HL-60 (cell line): Measurements from ENCODE around the gene STIM2.

Experiments used
- DNase-seq, 2 experiments: peaks; one replicate each; pipeline ENCODE4 v3.0.0-alpha.2; 2010 to 2020; ENCODE audit warnings: low read depth in 1 of 2, low spot score in 1 of 2
- H3K27ac ChIP-seq: fragments of 250-450 bp; sonication (Bioruptor Pico); replicated peaks from 2 replicates; pipeline ENCODE4 v1.5.1; 2020; ENCODE audit warnings: mild to moderate bottlenecking, moderate library complexity
- H3K27me3 ChIP-seq: fragments of 250-450 bp; sonication (Bioruptor Pico); 2 replicates; pipeline ENCODE4 v1.5.1; 2021; ENCODE audit warnings: mild to moderate bottlenecking, moderate library complexity; ENCODE audit not compliant: insufficient read depth, poor library complexity, severe bottlenecking
- H3K4me3 ChIP-seq: replicated peaks from 2 replicates; pipeline ENCODE4 v1.5.1; 2011; ENCODE audit warnings: mild to moderate bottlenecking, control low read depth, low read length; ENCODE audit not compliant: insufficient read depth
- GABPA ChIP-seq: IDR thresholded peaks from 2 replicates; pipeline ENCODE4 v1.6.1; 2012; ENCODE audit warnings: low read depth
- POLR2AphosphoS5 ChIP-seq: IDR thresholded peaks from 2 replicates; pipeline ENCODE4 v1.6.1; 2012; ENCODE audit warnings: low read depth
- SPI1 ChIP-seq: IDR thresholded peaks from 2 replicates; pipeline ENCODE4 v1.6.1; 2012; ENCODE audit warnings: low read depth, mild to moderate bottlenecking, borderline replicate concordance
- TF ChIP-seq, protein P1 (sequence below): IDR thresholded peaks from one replicate; pipeline ENCODE4 v1.5.1; 2011; ENCODE audit warnings: low read length, control low read depth, inconsistent platforms; ENCODE audit not compliant: insufficient read depth
- TF ChIP-seq, protein P2 (sequence below): IDR thresholded peaks from 2 replicates; pipeline ENCODE4 v1.6.1; 2012; ENCODE audit warnings: low read depth; ENCODE audit not compliant: insufficient replicate concordance

Gene STIM2

DNA sequence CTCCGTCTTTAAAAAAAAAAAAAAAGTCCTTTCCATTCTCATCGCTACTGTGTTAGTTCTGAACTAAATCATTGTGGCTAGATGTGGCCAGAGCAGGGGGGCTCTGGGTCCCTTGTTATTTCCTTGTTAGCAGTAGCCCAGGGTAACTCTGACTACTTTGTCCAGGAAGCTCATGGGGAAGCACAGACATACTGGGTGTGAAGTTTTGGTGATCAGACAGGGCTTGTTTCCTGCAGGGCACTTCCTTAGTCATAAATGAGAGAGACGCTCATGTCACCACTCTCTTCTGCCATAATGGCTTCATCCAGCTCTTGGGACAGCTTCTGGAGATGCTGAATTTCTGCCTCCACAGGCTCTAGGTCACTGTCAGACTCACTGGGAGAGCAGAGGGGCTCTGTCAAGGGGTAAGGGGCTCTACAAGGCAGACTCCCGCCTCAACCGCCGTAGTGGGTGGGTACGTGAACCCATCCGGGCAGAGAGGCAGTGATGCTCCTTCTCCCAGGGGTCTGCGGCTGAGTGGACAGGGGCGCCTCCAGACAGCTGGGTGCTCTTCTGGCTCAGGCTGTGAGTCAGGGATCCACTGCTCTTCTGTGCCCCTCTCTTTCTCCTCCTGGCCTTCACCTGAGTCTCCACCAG lies 12.9 kb downstream of the STIM2 start:
- no peak overlapping the region for H3K27ac ChIP-seq
- TF ChIP-seq, protein P1, sequence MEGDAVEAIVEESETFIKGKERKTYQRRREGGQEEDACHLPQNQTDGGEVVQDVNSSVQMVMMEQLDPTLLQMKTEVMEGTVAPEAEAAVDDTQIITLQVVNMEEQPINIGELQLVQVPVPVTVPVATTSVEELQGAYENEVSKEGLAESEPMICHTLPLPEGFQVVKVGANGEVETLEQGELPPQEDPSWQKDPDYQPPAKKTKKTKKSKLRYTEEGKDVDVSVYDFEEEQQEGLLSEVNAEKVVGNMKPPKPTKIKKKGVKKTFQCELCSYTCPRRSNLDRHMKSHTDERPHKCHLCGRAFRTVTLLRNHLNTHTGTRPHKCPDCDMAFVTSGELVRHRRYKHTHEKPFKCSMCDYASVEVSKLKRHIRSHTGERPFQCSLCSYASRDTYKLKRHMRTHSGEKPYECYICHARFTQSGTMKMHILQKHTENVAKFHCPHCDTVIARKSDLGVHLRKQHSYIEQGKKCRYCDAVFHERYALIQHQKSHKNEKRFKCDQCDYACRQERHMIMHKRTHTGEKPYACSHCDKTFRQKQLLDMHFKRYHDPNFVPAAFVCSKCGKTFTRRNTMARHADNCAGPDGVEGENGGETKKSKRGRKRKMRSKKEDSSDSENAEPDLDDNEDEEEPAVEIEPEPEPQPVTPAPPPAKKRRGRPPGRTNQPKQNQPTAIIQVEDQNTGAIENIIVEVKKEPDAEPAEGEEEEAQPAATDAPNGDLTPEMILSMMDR = no peak
- TF ChIP-seq GABPA = no peak
- TF ChIP-seq, protein P2, sequence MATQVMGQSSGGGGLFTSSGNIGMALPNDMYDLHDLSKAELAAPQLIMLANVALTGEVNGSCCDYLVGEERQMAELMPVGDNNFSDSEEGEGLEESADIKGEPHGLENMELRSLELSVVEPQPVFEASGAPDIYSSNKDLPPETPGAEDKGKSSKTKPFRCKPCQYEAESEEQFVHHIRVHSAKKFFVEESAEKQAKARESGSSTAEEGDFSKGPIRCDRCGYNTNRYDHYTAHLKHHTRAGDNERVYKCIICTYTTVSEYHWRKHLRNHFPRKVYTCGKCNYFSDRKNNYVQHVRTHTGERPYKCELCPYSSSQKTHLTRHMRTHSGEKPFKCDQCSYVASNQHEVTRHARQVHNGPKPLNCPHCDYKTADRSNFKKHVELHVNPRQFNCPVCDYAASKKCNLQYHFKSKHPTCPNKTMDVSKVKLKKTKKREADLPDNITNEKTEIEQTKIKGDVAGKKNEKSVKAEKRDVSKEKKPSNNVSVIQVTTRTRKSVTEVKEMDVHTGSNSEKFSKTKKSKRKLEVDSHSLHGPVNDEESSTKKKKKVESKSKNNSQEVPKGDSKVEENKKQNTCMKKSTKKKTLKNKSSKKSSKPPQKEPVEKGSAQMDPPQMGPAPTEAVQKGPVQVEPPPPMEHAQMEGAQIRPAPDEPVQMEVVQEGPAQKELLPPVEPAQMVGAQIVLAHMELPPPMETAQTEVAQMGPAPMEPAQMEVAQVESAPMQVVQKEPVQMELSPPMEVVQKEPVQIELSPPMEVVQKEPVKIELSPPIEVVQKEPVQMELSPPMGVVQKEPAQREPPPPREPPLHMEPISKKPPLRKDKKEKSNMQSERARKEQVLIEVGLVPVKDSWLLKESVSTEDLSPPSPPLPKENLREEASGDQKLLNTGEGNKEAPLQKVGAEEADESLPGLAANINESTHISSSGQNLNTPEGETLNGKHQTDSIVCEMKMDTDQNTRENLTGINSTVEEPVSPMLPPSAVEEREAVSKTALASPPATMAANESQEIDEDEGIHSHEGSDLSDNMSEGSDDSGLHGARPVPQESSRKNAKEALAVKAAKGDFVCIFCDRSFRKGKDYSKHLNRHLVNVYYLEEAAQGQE = no peak
- no peak for TF ChIP-seq POLR2AphosphoS5
- no peak for TF ChIP-seq SPI1
- no peaks in the 10 kb centered on the region for H3K27me3 ChIP-seq
- no peak for DNase-seq
- no peak overlapping the region for H3K4me3 ChIP-seq

DNA sequence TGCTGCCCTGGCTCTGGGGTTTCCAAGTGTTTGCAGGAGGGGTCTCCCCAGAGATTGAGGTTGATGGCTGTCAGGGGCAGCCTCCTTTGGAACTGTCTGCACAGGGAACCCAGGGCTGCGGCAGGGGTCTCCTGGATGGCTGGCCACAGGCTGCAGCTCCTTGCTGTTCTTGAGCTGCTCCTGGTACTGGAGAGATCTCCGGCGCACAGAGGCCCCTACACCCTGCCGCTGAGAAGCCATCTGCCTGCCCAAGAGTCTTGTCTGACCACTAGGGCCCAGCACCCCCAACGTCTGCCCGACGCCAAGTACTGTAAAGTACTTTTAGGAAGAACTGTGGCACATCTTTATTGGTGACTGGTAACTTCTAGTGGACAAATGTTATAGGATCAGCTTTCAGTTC lies 13.5 kb downstream of the STIM2 start:
- TF ChIP-seq, protein P2 = no peak
- TF ChIP-seq POLR2AphosphoS5 (no peak), GABPA (no peak), SPI1 (no peak)
- TF ChIP-seq, protein P1 = no peak
- no peak for DNase-seq
- Histone ChIP-seq H3K4me3 (no peak overlapping the region), H3K27ac (no peak overlapping the region), H3K27me3 (no peaks in the 10 kb centered on the region)

DNA sequence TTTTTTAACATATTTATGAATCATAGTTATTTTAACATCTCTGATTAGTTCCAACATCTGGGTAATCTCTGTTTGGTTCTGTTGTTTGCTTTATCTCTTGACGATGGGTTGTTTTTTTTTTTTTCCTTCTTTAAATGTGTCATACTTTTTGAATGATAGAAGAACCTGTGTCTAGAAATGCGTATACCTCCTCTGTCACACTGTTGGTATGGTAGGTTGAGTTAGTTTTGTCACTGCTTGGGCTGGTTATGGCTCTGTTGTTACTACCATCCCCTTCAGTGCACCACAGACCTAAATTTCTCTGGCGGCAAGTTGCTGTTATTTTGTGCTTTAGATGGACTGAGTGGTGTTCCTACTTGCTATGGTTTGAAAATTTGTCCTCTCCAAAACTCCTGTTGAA lies 16.8 kb downstream of the STIM2 start:
- TF ChIP-seq POLR2AphosphoS5 = no peak
- TF ChIP-seq, protein P2 = no peak

More for the DNA sequence above, 16.8 kb downstream of the STIM2 start:
- Histone ChIP-seq H3K4me3 (no peak overlapping the region), H3K27ac (no peak overlapping the region), H3K27me3 (no peaks in the 10 kb centered on the region)
- no peak for DNase-seq
